ENCODE data around the gene ATAD5. TPM values are rescaled to one million over a fixed set of nuclear protein-coding genes. Genes with fewer than 3 reads are reported as not detected.
A peak's percentile ranks its signal among the peaks of the same experiment; 100 is the strongest.
"Not testable (repeated sequence)": the region's sequence is repeated elsewhere in the genome, so short reads cannot be mapped to it uniquely, and the experiment has no call there.

Gene ATAD5
- total RNA-seq, 2 experiments from 2014 or later: 30.0 to 32.9 TPM

DNA sequence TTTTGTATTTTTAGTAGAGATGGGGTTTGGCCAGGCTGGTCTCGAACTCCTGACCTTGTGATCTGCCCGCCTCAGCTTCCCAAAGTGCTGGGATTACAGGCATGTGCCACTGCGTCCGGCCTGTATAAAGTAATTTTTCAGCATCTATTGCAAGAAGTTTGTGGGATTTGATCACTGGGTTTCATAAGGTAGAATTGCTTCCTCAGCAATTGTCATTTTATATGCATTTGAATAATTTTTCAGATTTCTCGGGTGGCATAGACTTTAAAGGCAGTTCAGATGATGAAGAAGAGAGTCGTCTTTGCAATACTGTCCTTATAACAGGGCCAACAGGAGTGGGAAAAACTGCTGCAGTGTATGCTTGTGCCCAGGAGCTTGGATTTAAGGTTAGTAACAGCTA lies 37.2 kb downstream of the ATAD5 start:
- H3K4me1 Mint-ChIP-seq (ENCODE audit: low read depth): no peaks in the 10 kb centered on the region
- H3K9me3 Mint-ChIP-seq: no peaks in the 10 kb centered on the region
- intact Hi-C loops (cut with micrococcal nuclease): no loop called here
- no peak overlapping the region for H3K27ac Mint-ChIP-seq
- ChIA-PET CTCF (no interaction called here), POLR2A (no interaction called here)
- H3K4me3 Mint-ChIP-seq: no peak overlapping the region
- peaks cover 40% of the 10 kb centered on the region for H3K36me3 Mint-ChIP-seq
- DNase-seq: no peak
- H3K27me3 Mint-ChIP-seq: no peaks in the 10 kb centered on the region

DNA sequence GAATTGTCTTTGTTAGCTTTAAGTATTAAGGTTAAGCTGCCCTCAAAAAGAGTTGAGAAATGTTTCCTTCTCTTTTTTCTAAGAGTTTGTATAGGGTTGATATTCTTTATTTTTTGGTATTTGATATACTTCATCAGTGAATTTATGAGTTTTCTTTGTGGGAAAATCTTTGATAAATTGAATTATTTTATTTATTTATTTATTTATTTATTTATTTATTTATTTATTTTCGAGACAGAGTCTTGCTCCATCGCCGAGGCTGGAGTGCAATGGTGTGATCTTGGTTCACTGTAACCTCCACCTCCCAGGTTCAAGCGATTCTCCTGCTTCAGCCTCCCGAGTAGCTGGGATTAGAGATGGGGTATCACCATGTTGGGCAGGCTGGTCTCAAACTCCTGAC lies 54.4 kb downstream of the ATAD5 start:
- no peak overlapping the region for H3K4me3 Mint-ChIP-seq
- POLR2A ChIA-PET: no interaction called here
- no peak overlapping the region for H3K27ac Mint-ChIP-seq
- no peaks in the 10 kb centered on the region for H3K9me3 Mint-ChIP-seq
- H3K36me3 Mint-ChIP-seq: peaks cover 7% of the 10 kb centered on the region
- H3K27me3 Mint-ChIP-seq: no peaks in the 10 kb centered on the region
- H3K4me1 Mint-ChIP-seq (ENCODE audit: low read depth): no peaks in the 10 kb centered on the region
- intact Hi-C loops (cut with micrococcal nuclease): no loop called here
- CTCF ChIA-PET: no interaction called here
- DNase-seq: no peak

- intact Hi-C loops (cut with micrococcal nuclease): no loop called here
- H3K9me3 Mint-ChIP-seq: no peaks in the 10 kb centered on the region
- DNase-seq: no peak
- ChIA-PET CTCF (interaction anchor here (0.6 to 1.4 kb wide), 2 partner anchors 18 to 23 kb away, joined by 3 read pairs; no protein-coding TSS in a partner anchor), POLR2A (no interaction called here)
- no peaks in the 10 kb centered on the region for H3K27me3 Mint-ChIP-seq
- no peaks in the 10 kb centered on the region for H3K4me1 Mint-ChIP-seq (ENCODE audit: low read depth)
- no peak overlapping the region for H3K4me3 Mint-ChIP-seq
- H3K27ac Mint-ChIP-seq: no peak overlapping the region
- peaks cover 19% of the 10 kb centered on the region for H3K36me3 Mint-ChIP-seq
Measured at GRCh38 chr17:30894236-30894635, 62.5 kb downstream of the ATAD5 start.

DNA sequence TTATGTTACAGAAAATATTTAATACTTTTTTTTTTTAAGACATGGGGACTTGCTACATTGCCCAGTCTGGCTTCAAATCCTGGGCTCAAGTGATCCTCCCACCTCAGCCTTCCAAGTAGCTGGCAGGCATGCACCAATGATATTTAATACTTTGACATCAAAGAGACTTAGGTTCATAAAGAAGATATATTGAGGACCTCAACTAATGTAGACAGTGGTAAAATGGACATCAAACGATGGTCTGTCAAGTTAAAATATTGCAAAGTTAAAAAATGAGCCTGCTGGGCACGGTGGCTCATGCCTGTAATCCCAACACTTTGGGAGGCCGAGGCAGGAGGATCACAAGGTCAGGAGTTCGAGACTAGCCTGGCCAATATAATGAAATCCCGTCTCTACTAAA lies 65.5 kb downstream of the ATAD5 start:
- H3K27me3 Mint-ChIP-seq: no peaks in the 10 kb centered on the region
- CTCF ChIA-PET: interaction anchor here (1.1 kb wide), 1 partner anchor 38 kb away, joined by 3 read pairs; no protein-coding TSS in a partner anchor
- no peaks in the 10 kb centered on the region for H3K9me3 Mint-ChIP-seq
- H3K4me1 Mint-ChIP-seq (ENCODE audit: low read depth): peaks cover 8% of the 10 kb centered on the region
- peaks cover 26% of the 10 kb centered on the region for H3K36me3 Mint-ChIP-seq
- no peak overlapping the region for H3K4me3 Mint-ChIP-seq
- DNase-seq: no peak
- POLR2A ChIA-PET: interaction anchor here (0.6 kb wide), 1 partner anchor 18 kb away, joined by 3 read pairs; no protein-coding TSS in a partner anchor
- H3K27ac Mint-ChIP-seq: no peak overlapping the region
- intact Hi-C loops (cut with micrococcal nuclease): no loop called here

DNA sequence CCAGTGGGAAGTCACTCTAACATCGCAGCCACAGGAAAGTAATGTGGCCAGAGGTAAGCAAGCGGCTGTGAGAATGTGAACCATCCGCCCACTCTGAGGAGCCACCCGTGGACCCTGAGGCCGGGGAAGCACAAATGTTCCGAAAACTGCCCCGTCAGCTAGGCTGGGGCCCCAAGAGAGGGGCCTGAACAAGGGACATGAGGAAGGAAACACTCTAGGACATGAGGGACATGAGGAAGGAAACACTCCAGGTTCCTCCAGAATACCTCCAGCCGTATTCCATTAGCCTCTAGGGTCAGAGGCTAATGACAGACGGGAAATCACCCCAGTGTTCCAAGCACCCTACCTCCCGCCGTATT lies 74.0 kb downstream of the ATAD5 start:
- peaks cover 46% of the 10 kb centered on the region for H3K4me1 Mint-ChIP-seq (ENCODE audit: low read depth)
- H3K36me3 Mint-ChIP-seq: peaks cover 17% of the 10 kb centered on the region
- H3K4me3 Mint-ChIP-seq: peak overlapping the region; percentile 93
- POLR2A ChIA-PET: interaction anchor here (0.9 kb wide), 1 partner anchor 10 kb away, joined by 4 read pairs; no protein-coding TSS in a partner anchor
- peak overlapping the region; percentile 81 for H3K27ac Mint-ChIP-seq
- intact Hi-C loops (cut with micrococcal nuclease): loop anchor here (5.0 to 10.0 kb wide), 4 partner anchors 62 to 159 kb away; partner anchors contain the start of gene ATAD5
- no peaks in the 10 kb centered on the region for H3K27me3 Mint-ChIP-seq
- no peaks in the 10 kb centered on the region for H3K9me3 Mint-ChIP-seq
- CTCF ChIA-PET: interaction anchor here (0.6 to 1.6 kb wide), 2 partner anchors 81 to 383 kb away, joined by 3 to 4 read pairs; partner anchors contain the start of gene CRLF3
- DNase-seq: peak; percentile 33

- Mint-ChIP-seq H3K36me3 (peaks cover 17% of the 10 kb centered on the region), H3K27ac (peak within 1 kb of the TSS; percentile 81), H3K4me3 (peak within 1 kb of the TSS; percentile 93), H3K9me3 (no peaks in the 10 kb centered on the region), H3K4me1 (ENCODE audit: low read depth) (peaks cover 45% of the 10 kb centered on the region), H3K27me3 (no peaks in the 10 kb centered on the region)
- intact Hi-C loops (cut with micrococcal nuclease): loop anchor here (5.0 to 10.0 kb wide), 4 partner anchors 61 to 158 kb away; partner anchors contain the start of gene ATAD5
- peak; percentile 95 for DNase-seq
- POLR2A ChIA-PET: interaction anchor here (0.6 kb wide), 1 partner anchor 102 kb away, joined by 3 read pairs; no protein-coding TSS in a partner anchor
- CTCF ChIA-PET: interaction anchor here (0.6 to 1.6 kb wide), 3 partner anchors 81 to 602 kb away, joined by 3 to 4 read pairs (median 4); partner anchors contain the start of gene CRLF3
Measured at GRCh38 chr17:30906101-30906911, 74.5 kb downstream of the ATAD5 start, which contains the start of gene TEFM. TSS of gene TEFM (minus strand) at chr17:30906238. CDS start at chr17:30906198, 40 bp downstream.

DNA sequence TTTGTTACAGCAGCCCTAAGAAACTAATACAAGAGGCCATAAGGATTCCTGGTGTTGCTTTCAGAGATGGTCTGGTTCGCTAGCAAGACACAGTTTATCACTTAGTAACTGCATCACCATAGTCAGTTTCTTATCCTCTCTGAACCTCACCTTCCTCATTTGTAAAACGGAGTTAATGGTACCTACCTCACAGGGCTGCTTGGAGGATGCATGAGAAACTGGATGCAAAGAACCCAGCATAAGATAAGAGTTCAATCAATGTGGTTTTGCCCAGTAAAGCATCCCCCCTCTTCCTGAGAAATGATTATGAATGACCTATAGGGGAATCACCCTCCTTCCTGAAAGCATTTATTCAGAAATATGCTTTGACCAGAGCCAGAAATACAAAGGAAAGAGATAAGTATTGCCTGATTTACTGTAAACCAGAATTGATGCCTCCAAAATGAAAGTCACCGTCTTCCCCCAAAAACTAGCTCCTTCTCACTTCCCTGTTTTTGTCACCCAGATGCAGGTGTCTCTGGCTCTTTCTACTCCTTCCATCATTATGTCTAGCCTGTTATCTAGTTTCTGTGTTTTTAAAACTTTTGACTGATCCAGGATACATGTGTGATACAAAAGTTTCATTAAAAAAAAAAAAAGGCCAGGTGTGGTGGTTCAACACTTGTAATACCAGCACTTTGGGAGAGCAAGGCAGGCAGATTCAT lies 77.1 kb downstream of the ATAD5 start:
- Mint-ChIP-seq H3K27me3 (no peaks in the 10 kb centered on the region), H3K4me1 (ENCODE audit: low read depth) (peaks cover 32% of the 10 kb centered on the region), H3K4me3 (no peak overlapping the region), H3K27ac (no peak overlapping the region), H3K9me3 (no peaks in the 10 kb centered on the region), H3K36me3 (peaks cover 4% of the 10 kb centered on the region)
- CTCF ChIA-PET: no interaction called here
- DNase-seq: no peak
- intact Hi-C loops (cut with micrococcal nuclease): loop anchor here (5.0 to 10.0 kb wide), 4 partner anchors 58 to 156 kb away; partner anchors contain the start of gene ATAD5
- POLR2A ChIA-PET: no interaction called here

DNA sequence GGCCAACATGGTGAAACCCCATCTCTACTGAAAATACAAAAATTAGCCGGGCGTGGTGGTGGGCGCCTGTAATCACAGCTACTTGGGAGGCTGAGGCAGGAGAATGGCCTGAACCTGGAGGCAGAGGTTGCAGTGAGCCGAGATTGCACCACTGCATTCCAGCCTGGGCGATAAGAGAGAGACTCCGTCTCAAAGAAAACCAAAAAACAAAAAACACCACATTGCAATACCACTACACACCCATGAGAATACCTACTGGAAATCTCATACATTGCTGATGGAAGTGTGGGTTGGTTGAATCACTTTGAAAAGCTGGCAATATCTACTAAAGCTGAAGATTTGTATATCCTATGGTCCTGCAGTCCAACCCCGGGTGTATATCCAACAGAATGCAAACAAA lies 78.4 kb downstream of the ATAD5 start:
- H3K36me3 Mint-ChIP-seq; intact Hi-C loops (cut with micrococcal nuclease); H3K27me3 Mint-ChIP-seq; DNase-seq; POLR2A ChIA-PET; H3K9me3 Mint-ChIP-seq; CTCF ChIA-PET; H3K27ac Mint-ChIP-seq; H3K4me3 Mint-ChIP-seq: not testable (repeated sequence)
- peaks cover 24% of the 10 kb centered on the region for H3K4me1 Mint-ChIP-seq (ENCODE audit: low read depth)

DNA sequence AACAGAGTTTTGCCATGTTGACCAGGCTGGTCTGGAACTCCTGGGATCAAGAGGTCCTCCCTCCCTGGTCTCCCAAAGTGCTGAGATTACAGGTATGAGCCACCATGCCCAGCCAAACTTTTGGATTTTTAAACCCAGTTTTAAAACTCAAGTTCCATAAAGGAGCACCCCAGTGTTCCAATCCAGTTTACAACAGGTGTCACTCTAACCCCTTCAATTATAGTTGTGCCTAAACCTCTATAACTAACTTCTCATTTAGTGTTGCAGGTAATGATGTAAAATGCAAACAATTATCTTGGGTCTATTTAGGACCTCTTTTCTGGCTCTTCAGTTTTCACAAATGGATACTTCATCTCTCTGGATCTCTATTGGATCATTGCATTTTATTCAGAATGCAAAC lies 82.2 kb downstream of the ATAD5 start:
- Mint-ChIP-seq H3K27me3 (no peaks in the 10 kb centered on the region), H3K4me3 (no peak overlapping the region), H3K9me3 (no peaks in the 10 kb centered on the region), H3K27ac (no peak overlapping the region), H3K36me3 (no peaks in the 10 kb centered on the region), H3K4me1 (ENCODE audit: low read depth) (peaks cover 3% of the 10 kb centered on the region)
- no peak for DNase-seq
- intact Hi-C loops (cut with micrococcal nuclease): no loop called here
- CTCF ChIA-PET: no interaction called here
- POLR2A ChIA-PET: no interaction called here

GRCh38 chr17:30915833-30916611 lies 84.3 kb downstream of the ATAD5 start:
- Mint-ChIP-seq H3K4me1 (ENCODE audit: low read depth) (no peaks in the 10 kb centered on the region), H3K27me3 (peaks cover 10% of the 10 kb centered on the region), H3K4me3 (no peak overlapping the region), H3K36me3 (no peaks in the 10 kb centered on the region), H3K27ac (no peak overlapping the region), H3K9me3 (no peaks in the 10 kb centered on the region)
- no peak for DNase-seq
- CTCF ChIA-PET: no interaction called here
- POLR2A ChIA-PET: interaction anchor here (0.6 kb wide), 1 partner anchor 67 kb away, joined by 3 read pairs; no protein-coding TSS in a partner anchor
- intact Hi-C loops (cut with micrococcal nuclease): no loop called here

- no peak for DNase-seq
- H3K4me1 Mint-ChIP-seq (ENCODE audit: low read depth): peaks cover 5% of the 10 kb centered on the region
- peaks cover 17% of the 10 kb centered on the region for H3K27me3 Mint-ChIP-seq
- POLR2A ChIA-PET: no interaction called here
- H3K4me3 Mint-ChIP-seq: no peak overlapping the region
- H3K9me3 Mint-ChIP-seq: no peaks in the 10 kb centered on the region
- CTCF ChIA-PET: interaction anchor here (1.3 kb wide), 1 partner anchor 22 kb away, joined by 3 read pairs; no protein-coding TSS in a partner anchor
- no peak overlapping the region for H3K27ac Mint-ChIP-seq
- no peaks in the 10 kb centered on the region for H3K36me3 Mint-ChIP-seq
- intact Hi-C loops (cut with micrococcal nuclease): no loop called here
Measured at GRCh38 chr17:30917050-30917449, 85.3 kb downstream of the ATAD5 start.

DNA sequence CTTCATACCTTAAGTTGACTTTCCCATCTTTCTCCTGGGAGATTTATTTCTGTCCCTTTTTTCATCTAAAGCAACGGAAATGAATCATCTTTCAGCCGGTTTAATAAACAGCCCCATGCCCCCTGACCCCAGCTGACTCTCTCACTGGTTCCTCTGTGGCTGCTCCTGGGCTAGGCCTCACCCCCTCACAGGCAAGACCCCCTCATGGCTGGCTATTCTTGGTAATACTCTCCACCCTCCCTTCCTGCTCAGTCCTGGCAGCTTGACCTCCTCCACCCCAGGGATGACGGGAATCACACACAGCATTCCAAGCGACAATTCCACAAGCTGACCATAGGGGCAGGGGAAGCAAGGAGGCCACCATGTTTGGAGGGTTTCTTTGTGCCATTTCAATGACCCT lies 88.5 kb downstream of the ATAD5 start:
- CTCF ChIA-PET: no interaction called here
- no peaks in the 10 kb centered on the region for H3K9me3 Mint-ChIP-seq
- H3K4me1 Mint-ChIP-seq (ENCODE audit: low read depth): peaks cover 11% of the 10 kb centered on the region
- no peaks in the 10 kb centered on the region for H3K36me3 Mint-ChIP-seq
- peaks cover 32% of the 10 kb centered on the region for H3K27me3 Mint-ChIP-seq
- no peak overlapping the region for H3K4me3 Mint-ChIP-seq
- DNase-seq: no peak
- intact Hi-C loops (cut with micrococcal nuclease): no loop called here
- POLR2A ChIA-PET: no interaction called here
- no peak overlapping the region for H3K27ac Mint-ChIP-seq

All from activated CD4-positive, alpha-beta memory T cell treated with anti-CD3 and anti-CD28 coated beads for 36 hours (primary cell).